ENCODE data around the gene CCDC178.

DNA sequence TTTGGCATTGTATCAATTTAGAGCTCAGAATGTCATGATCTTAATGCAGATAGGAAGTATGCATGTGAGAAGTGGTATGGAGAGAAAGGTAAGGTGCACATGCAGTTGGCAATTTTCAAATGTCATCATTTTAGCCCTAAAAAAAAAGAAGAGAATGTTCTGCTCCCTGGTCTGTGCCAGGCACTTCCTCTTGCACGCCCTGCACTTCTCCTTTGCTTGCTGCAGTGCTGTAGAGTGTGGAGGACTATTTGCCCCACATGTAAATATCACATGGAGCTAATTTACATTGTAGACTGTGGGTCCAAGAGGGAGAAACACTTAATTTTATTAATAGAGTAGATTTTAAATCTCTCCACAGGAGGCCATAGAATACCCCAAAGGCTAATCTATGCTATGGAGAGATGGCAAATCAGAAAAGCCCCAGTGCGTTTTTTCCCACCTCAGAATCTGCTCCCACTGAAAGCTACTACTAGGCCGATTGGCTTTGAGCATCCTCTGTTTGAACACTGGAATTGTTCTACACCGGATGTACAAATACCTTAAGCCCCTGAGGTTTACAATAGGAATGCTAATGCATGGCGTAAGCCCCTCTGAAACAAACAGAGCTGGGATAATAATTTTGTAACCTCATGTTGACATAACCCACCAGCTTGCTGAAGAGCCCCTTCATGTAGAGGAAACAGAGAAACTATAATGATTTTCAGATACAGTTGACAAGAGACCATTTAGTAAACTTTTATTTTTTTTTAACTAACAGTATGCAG, 530.5 kb downstream of the CCDC178 start:
- TF ChIP-seq TARDBP (IDR thresholded peaks at IDR 0.05) (no peak), FOXA1 (IDR thresholded peaks at IDR 0.05) (no peak), SUZ12 (IDR thresholded peaks at IDR 0.05) (no peak), CTBP1 (IDR thresholded peaks at IDR 0.05; ENCODE audit: borderline replicate concordance) (no peak), SP1 (IDR thresholded peaks at IDR 0.05) (no peak), FOXK2 (IDR thresholded peaks at IDR 0.05) (no peak), BHLHE40 (IDR thresholded peaks at IDR 0.05; ENCODE audit: borderline replicate concordance) (no peak)

All from HEK293T (cell line).